ENCODE measurements around the gene HOMER2. TPM values are rescaled to one million over a fixed set of nuclear protein-coding genes. Genes with fewer than 3 reads are reported as not detected.

HOMER2 gene
- total and polyA plus RNA-seq, 2 donors (not counting 1 experiment from before 2014, with no cell fraction given): 1.1 to 9.9 TPM

DNA sequence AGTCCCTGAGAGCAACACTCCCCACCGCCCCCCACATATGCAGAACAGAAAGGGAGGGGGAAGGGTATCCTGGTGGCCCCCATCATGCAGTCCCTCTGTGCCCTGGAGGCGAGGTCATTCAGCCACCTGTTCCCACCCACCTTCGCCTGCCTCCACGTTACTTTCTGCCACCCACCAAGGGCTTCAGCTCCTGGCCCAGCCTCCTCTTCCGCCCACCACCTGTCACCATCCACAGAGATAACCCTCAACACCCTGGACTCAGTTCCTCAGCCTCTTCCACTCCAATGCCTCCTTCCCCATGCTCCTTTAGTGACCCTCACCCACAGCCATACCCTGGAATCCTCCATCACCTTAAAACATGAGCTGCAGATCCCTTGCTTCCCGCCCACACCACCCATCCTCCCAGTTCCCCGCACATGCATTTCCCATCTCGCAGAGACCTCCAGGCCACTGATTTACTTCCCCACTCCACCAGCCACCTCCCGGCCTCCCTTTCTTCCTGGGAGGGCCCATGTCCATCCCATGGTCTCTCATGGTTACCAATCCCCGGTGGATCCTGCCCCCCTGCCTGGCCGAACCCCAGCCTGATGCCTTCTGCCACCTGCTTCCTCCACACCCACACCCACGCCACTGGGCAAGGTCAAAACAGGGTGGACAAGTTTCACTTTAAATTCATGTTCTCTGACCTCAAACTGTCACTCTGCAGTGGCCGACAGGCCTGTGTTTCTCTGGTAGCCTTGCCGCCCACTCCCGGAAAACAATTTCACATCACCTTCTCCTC lies 18.2 kb downstream of the HOMER2 start:
- no peaks in the 10 kb centered on the region for H3K4me1 ChIP-seq (ENCODE audit: control insufficient read depth, extremely low read depth, insufficient read depth, low read length)
- no peak for TF ChIP-seq EZH2 (IDR thresholded peaks at IDR 0.05; ENCODE audit: low read length, missing control alignments)
- TF ChIP-seq, protein P1, sequence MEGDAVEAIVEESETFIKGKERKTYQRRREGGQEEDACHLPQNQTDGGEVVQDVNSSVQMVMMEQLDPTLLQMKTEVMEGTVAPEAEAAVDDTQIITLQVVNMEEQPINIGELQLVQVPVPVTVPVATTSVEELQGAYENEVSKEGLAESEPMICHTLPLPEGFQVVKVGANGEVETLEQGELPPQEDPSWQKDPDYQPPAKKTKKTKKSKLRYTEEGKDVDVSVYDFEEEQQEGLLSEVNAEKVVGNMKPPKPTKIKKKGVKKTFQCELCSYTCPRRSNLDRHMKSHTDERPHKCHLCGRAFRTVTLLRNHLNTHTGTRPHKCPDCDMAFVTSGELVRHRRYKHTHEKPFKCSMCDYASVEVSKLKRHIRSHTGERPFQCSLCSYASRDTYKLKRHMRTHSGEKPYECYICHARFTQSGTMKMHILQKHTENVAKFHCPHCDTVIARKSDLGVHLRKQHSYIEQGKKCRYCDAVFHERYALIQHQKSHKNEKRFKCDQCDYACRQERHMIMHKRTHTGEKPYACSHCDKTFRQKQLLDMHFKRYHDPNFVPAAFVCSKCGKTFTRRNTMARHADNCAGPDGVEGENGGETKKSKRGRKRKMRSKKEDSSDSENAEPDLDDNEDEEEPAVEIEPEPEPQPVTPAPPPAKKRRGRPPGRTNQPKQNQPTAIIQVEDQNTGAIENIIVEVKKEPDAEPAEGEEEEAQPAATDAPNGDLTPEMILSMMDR (conservative IDR thresholded peaks at IDR 0.05 in 1 of 2, IDR thresholded peaks at IDR 0.05 in 1 of 2; ENCODE audit: low read depth in 1 of 2, low read length in 2 of 2): no peak
- no peak overlapping the region for H3K4me3 ChIP-seq (replicated peaks in 1 of 4; ENCODE audit: control extremely low read depth in 1 of 4, insufficient read depth in 1 of 4, low read depth in 3 of 4, low read length in 4 of 4)
- H3K9ac ChIP-seq (ENCODE audit: insufficient read depth, low read length): no peak overlapping the region
- no peaks in the 10 kb centered on the region for H3K79me2 ChIP-seq (ENCODE audit: control insufficient read depth, insufficient read depth, low read length)
- H3K27ac ChIP-seq (ENCODE audit: insufficient read depth, low read length): no peak overlapping the region
- DNase-seq (ENCODE audit: low read depth in 2 of 2): no peak
- no peak overlapping the region for H2AFZ ChIP-seq (ENCODE audit: low read length)
- H3K36me3 ChIP-seq (ENCODE audit: control insufficient read depth, insufficient read depth, low read length): no peaks in the 10 kb centered on the region
- no peaks in the 10 kb centered on the region for H3K9me3 ChIP-seq (ENCODE audit: control insufficient read depth, insufficient read depth, low read depth, low read length)
- no peak overlapping the region for H3K4me2 ChIP-seq (ENCODE audit: extremely low read depth, insufficient read depth, low read length)
- H3K27me3 ChIP-seq (ENCODE audit: control insufficient read depth, insufficient read depth, low read length): no peaks in the 10 kb centered on the region
- no peaks in the 10 kb centered on the region for H4K20me1 ChIP-seq (ENCODE audit: control insufficient read depth, extremely low read depth, insufficient read depth, low read length)

- H3K4me1 ChIP-seq (ENCODE audit: control insufficient read depth, extremely low read depth, insufficient read depth, low read length): no peaks in the 10 kb centered on the region
- H3K79me2 ChIP-seq (ENCODE audit: control insufficient read depth, insufficient read depth, low read length): no peaks in the 10 kb centered on the region
- H3K27ac ChIP-seq (ENCODE audit: insufficient read depth, low read length): no peak overlapping the region
- TF ChIP-seq, protein P1 (conservative IDR thresholded peaks at IDR 0.05 in 1 of 2, IDR thresholded peaks at IDR 0.05 in 1 of 2; ENCODE audit: low read depth in 1 of 2, low read length in 2 of 2): no peak
- no peak for TF ChIP-seq EZH2 (IDR thresholded peaks at IDR 0.05; ENCODE audit: low read length, missing control alignments)
- no peaks in the 10 kb centered on the region for H3K36me3 ChIP-seq (ENCODE audit: control insufficient read depth, insufficient read depth, low read length)
- no peaks in the 10 kb centered on the region for H3K9me3 ChIP-seq (ENCODE audit: control insufficient read depth, insufficient read depth, low read depth, low read length)
- no peaks in the 10 kb centered on the region for H4K20me1 ChIP-seq (ENCODE audit: control insufficient read depth, extremely low read depth, insufficient read depth, low read length)
- no peak overlapping the region for H3K4me3 ChIP-seq (replicated peaks in 1 of 4; ENCODE audit: control extremely low read depth in 1 of 4, insufficient read depth in 1 of 4, low read depth in 3 of 4, low read length in 4 of 4)
- H3K27me3 ChIP-seq (ENCODE audit: control insufficient read depth, insufficient read depth, low read length): no peaks in the 10 kb centered on the region
- no peak overlapping the region for H2AFZ ChIP-seq (ENCODE audit: low read length)
- DNase-seq (ENCODE audit: low read depth in 2 of 2): peak in 1 of 2 donors; percentile 11
- no peak overlapping the region for H3K4me2 ChIP-seq (ENCODE audit: extremely low read depth, insufficient read depth, low read length)
- H3K9ac ChIP-seq (ENCODE audit: insufficient read depth, low read length): no peak overlapping the region
Observed at GRCh38 chr15:82933576-82933975, 18.9 kb downstream of the HOMER2 start.

DNA sequence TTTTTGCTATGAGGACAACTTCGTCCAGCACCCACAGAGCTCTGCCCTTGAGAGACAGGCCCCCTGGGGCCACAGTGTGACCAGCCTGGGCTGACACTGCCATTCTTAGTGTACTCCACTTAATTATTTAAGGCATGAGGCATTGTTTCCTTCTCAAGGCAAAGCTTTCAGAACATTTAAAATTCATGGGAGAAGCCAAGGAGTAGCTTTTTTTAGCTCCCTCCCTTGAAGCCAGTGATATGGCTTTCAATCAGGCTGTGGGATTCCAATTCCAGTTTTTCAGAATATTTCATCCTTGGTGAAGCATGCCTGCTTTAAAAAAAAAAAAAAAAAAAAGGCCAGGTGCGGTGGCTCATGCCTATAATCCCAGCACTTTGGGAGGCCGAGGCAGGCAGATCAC lies 21.3 kb downstream of the HOMER2 start:
- H3K36me3 ChIP-seq (ENCODE audit: control insufficient read depth, insufficient read depth, low read length): no peaks in the 10 kb centered on the region
- H3K9ac ChIP-seq (ENCODE audit: insufficient read depth, low read length): no peak overlapping the region
- H3K4me1 ChIP-seq (ENCODE audit: control insufficient read depth, extremely low read depth, insufficient read depth, low read length): no peaks in the 10 kb centered on the region
- TF ChIP-seq, protein P1 (conservative IDR thresholded peaks at IDR 0.05 in 1 of 2, IDR thresholded peaks at IDR 0.05 in 1 of 2; ENCODE audit: low read depth in 1 of 2, low read length in 2 of 2): no peak
- no peak for TF ChIP-seq EZH2 (IDR thresholded peaks at IDR 0.05; ENCODE audit: low read length, missing control alignments)
- H3K27me3 ChIP-seq (ENCODE audit: control insufficient read depth, insufficient read depth, low read length): no peaks in the 10 kb centered on the region
- H3K27ac ChIP-seq (ENCODE audit: insufficient read depth, low read length): no peak overlapping the region
- H3K9me3 ChIP-seq (ENCODE audit: control insufficient read depth, insufficient read depth, low read depth, low read length): no peaks in the 10 kb centered on the region
- DNase-seq (ENCODE audit: low read depth in 2 of 2): no peak
- H3K4me2 ChIP-seq (ENCODE audit: extremely low read depth, insufficient read depth, low read length): no peak overlapping the region
- H3K79me2 ChIP-seq (ENCODE audit: control insufficient read depth, insufficient read depth, low read length): no peaks in the 10 kb centered on the region
- H3K4me3 ChIP-seq (replicated peaks in 1 of 4; ENCODE audit: control extremely low read depth in 1 of 4, insufficient read depth in 1 of 4, low read depth in 3 of 4, low read length in 4 of 4): no peak overlapping the region
- no peaks in the 10 kb centered on the region for H4K20me1 ChIP-seq (ENCODE audit: control insufficient read depth, extremely low read depth, insufficient read depth, low read length)
- H2AFZ ChIP-seq (ENCODE audit: low read length): no peak overlapping the region

Data from fibroblast of lung (primary cell).